NCI-H2029 treated with DMSO at 0.1 percent for 48 hours (cell line): ENCODE measurements around the gene COA7.
"Not testable (repeated sequence)": the region's sequence is repeated elsewhere in the genome, so short reads cannot be mapped to it uniquely, and the experiment has no call there.

ENCODE experiments used
- DNase-seq: peaks from one replicate; lab custom pipeline; 2025; lab: John Stamatoyannopoulos, UW

The COA7 gene

DNA sequence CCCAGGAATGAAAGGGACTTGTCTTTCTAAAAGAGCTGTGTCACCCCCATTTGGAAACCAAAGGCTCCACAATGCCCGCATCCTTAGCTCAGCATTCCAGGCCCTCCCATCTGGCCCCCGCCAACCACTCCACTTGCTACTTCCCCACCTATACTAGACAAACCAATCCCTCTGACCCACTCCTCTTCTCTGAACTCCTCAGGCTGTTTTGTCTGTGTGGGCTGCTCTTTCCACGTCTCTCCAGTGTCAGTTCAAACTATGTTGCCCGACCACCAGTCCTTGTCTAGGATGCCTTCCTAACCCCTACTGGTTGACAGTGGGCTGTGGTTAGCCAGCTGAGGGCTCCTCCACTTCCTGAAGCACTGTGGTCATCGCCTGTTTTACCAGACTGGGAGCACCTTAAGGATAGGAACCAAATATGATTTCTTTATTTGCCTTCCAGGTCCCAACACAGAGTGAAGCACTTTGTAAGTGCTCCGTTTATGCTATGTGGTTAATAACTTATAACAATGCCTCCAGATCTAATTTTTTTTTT lies 8.1 kb upstream of the COA7 start:
- no peak for DNase-seq

DNA sequence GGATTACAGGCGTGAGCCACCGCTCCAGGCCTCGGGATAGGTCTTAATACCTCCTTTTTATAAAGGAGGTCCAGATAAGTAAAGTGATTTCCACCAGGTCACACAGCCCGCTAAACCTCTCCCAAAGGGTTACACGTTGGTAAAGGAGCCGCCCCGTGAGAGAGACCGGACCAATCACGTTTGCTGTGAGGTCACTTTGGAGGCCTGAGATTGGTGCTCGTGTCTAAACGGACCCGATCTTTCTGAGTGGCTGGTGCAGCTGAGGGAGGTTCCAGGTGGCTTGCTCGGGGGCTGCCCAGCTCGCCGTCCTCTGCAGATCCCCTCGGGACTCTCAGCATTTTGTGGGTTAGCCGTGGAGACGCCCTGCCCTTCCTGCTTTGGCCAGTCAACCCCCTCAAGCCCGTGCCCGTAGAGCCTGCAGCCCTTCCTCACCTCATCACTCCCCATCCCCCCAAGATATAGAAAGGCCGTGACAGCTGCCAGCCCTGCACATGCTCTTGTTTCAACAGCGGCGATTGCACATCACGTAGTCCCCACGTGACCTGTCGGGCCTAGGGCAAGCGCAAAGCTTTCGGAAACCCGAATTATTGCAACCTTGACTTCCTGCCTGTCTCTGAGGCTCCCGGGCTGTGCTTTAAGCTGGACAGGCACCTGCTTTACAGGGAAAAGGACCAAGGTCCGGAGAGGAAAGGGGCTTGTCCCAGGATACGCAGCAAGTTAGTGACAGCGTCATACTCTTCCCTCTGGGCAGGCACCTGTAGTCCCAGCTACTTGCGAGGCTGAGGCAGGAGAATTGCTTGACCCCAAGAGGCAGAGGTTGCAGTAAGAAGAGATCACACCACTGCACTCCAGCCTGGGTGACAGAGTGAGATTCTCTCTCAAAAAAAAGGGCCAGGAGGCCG lies 5.0 kb upstream of the COA7 start:
- DNase-seq: peak; percentile 98

DNA sequence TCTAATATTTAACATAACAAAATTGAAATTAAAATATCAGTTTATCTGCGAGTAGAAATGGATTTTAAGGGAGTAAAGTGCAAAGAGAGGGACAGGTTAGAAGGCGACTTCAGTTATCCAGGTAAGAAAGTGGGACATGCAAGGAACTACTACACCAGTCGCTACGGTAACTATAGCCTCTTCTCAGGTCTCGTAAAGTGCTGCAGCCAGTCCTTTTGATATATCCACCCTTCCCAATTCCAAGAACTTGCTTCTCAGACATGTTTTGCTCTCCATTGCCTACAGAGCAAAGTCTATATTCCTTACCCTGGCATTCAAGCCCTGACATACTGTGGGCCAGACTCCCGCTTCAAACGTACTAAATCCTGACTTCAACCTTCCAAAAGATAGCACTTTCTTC lies 2.5 kb downstream of the COA7 start:
- DNase-seq: no peak

DNA sequence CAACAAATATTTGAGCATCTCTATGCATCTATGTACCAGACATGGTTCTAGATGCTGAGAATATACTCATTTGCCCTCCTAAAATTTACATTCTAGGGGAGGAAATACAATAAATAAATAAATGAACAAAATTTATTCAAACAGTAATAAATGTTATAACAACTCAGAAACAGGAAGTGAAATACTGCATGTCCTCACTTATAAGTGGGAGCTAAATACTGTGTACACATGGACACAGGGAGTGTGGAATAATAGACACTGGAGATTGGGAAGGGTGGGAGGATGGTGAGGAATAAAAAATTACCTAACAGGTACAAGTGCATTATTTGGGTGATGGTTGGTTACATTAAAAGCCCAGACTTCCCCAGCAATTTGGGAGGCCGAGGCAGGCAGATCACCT lies 4.3 kb downstream of the COA7 start:
- no peak for DNase-seq

DNA sequence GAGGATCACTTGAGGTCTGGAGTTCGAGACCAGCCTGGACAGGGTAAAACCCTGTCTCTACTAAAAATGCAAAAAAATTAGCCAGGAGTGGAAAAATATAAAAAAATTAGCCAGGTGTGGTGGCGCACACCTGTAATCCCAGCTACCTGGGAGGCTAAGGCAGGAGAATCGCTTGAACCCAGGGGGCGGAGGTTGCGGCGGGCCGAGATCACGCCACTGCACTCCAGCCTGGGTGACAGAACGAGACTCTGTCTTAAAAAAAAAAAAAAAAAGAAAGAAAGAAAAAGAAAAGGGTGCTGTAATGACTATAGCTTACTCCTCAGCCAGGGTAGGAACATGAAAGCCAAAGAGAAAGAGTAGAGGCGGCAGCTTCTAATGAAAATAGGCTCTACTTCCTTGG lies 4.8 kb downstream of the COA7 start:
- not testable (repeated sequence) for DNase-seq

DNA sequence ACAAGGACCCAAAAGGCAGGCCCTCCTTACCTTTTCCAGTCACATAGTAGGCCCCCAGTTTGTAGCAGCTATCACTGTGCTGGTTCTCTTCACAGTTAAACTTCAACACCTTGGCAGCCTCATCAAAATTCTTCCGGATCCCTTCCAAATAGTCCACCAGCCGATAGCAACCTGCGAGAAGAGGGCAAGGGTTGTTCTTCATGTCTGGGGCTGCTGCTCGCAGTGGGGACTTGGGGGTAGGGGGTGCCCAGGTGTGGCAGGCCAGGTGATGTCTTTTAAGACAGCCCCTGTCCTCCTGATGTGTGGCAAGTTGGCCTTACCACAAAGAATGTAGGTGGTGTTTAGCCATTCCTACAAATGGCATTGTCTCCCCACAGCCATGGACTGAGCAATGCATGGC lies 5.5 kb downstream of the COA7 start:
- no peak for DNase-seq

DNA sequence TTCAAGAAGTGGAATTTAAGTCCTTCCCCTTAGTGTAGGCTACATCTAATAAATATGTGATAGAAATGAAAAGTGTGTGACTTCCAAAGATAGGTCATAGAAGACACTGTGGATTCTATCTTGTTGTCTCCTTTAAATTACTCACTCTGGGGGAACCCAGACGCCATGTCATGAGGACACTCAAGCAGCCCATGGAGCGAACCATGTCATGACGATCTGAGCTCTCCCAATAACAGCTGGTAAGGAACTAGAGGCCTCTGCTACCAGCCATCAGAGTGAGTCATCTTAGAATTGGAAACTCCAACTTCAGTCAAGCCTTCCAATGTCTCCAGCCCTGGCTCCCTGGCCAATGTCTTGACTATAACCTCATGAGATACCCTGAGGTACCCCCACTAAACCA lies 6.3 kb downstream of the COA7 start:
- DNase-seq: no peak

DNA sequence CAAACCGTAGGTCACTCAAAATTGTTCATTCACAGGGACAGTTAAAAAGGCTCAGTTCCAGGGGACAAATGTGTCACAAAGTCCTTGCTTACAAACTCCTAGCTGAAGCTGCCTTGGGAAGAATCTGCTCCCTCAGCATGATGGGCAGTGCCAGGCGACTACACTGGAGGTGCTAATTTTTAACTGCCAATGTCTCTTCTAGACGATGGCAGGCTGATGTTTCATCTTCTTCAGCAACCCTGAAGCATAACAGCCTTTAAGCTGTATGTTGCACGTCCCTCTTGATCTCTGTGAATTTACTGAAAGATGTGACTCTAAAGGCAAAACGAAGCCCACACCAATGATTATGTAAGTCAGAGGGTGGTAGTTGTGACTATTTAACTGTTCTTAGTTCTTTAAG lies 11.3 kb downstream of the COA7 start:
- DNase-seq: no peak

DNA sequence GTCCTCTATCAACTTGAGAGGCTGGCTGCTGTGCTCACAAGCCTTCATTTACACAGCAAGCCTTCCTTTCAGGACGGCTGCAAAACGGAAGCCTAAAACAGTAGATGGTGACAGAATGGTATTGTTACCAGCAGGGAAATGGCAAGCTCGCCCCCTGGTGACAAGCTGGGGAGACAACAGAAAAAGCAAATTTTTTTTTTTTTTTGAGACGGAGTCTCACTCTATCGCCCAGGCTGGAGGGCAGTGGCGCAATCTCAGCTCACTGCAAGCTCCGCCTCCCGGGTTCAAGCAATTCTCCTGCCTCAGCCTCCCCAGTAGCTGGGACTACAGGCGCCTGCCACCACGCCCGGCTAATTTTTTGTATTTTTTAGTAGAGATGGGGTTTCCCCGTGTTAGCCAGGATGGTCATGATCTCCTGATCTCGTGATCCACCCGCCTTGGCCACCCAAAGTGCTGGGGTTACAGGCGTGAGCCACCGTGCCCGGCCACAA lies 11.8 kb downstream of the COA7 start:
- DNase-seq: peak; percentile 76

DNA sequence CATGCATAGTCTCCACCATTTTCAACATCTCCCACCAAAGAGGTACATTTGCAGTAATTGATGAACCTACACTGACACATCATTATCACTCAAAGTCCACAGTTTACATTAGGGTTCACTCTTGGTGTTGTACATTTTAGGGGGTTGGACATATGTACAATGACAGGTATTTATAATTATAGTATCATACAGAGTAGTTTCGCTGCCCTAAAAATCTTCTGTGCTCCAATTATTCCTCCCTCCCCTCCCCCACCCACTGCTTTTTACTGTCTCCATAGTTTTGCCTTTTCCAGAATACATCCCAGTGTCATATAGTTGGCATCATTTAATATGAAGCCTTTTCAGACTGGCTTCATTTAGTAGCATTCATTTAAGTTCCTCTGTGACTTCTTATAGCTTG lies 13.6 kb downstream of the COA7 start:
- DNase-seq: no peak

DNA sequence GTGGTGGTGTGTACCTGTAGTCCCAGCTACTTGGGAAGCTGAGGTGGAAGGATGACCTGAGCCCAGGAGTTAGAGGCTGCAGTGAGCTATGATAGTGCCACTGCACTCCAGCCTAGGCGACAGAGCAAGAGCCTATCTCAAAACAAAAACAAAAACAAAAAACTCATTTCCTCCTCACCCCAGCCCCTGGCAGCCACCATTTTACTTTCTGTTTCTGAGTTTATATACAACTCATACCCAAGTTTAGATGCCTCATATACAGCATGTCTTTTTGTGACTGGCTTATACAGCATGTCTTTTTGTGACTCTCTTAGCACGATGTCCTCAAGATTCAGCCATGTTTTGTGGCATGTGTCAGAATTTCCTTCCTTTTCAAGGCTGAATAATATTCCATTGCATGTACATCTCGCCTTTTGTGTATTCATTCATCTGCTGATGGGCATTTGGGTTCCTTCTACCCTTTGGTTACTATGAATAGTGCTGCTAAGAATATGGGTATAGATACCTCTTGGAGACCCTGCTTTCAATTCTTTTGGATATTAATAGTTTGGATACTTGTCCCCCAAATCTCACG lies 14.7 kb downstream of the COA7 start:
- DNase-seq: no peak

DNA sequence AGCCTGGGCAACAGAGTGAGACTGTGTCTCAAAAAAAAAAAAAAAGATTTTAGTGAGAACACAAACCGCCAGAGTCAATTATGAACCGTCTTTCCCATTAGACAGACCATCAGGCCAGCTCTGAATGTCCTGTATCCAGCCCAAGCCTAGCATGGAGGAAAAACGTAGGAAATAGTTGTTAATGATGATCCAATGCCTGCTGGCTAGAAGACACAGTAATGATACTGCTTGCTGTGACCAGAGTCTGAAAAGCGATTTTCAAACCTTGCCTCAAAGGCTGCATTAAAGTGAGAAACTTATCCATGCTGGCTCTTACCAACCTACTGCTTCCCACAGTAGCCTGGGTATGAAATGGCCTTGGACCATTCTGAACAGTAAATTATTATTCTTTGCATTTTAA lies 17.0 kb downstream of the COA7 start:
- no peak for DNase-seq

DNA sequence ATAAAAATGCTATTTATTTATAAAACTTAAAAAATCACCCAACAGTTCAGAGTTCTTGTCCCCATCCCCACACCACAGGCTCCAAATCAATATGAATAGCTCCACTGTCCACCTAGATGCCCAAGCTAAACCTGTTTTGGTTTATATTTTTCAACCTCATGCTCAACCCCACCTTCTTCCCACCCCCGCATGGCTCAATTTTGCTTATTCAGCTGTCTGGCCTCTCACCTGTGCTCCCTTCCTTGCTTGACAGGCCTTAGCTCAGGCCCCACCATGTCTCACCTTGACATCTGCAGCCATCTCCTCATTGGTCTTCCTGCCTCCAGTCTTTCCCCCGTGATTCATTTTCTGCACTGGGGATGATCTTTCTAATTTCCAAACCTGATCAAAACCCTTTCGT lies 17.8 kb downstream of the COA7 start:
- no peak for DNase-seq

DNA sequence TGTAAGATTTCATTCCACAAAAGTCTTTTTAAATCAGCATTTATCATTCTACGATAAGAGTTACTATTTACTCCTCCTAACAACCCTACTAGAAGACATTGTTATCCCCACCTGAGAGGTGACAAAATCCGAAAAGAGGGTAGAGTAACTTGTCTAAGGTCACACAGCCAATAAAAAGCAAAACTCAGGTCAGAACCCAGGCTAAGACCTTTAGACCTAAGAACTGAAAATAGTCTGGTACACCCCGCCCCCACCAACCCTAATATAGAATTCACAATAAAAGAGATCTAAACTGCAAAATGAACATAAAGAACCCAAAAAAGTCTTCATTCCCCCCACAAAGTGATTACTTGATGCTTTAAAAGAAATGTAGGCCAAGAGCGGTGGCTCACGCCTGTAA lies 18.6 kb downstream of the COA7 start:
- DNase-seq: no peak

DNA sequence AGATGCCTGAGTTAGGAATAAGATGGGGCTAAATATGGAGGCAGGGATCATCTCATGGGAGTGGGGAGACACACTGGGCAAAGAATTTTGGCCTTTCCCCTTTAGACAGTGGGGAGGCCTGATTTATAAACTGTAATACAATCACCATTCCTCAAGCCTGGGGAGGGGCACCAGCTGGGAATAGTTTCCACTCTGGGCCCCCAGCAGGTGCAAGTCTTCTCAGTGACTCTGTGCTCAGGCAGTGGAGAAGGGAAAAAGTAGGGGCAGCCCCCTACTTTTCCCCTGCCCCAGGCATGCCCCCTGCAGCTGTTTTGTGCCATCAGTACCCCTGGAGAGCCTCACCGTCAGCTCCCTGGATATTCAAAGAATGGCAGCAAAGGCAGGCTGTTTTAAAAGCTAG lies 19.1 kb downstream of the COA7 start:
- DNase-seq: no peak

DNA sequence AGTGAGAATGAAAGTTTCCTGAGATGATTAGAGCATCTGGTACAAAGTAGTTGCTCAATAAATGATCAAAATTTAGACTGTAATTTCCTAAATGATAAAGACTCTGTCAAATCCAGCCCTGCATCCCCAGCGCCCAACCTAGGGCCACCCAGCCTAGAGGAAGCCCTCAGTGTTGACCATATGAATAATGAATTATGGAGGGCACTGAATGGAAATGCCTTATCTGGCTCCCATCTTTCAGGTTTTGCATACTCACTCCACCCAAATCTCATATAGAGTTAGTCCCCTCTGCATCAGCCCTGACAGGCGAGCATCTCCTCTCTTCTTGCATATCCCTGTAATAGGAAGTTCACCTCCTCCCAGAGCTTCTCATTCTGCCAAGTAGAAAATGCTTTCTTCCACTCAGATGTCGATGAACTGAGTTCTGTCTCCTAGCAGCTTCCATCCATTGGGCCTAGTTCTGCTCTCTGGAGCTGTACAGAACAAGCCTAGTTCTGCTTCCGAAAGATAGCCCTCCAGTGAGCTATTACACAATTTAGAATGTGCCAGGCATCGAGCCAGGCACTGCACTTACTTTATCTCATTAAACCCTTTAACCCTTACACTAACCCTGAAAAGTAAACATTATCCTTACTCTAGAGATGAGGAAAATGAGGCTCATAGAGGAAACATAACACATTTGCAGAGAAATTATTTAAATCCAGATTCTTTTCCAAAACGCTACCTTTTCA lies 20.9 kb downstream of the COA7 start:
- DNase-seq: no peak

DNA sequence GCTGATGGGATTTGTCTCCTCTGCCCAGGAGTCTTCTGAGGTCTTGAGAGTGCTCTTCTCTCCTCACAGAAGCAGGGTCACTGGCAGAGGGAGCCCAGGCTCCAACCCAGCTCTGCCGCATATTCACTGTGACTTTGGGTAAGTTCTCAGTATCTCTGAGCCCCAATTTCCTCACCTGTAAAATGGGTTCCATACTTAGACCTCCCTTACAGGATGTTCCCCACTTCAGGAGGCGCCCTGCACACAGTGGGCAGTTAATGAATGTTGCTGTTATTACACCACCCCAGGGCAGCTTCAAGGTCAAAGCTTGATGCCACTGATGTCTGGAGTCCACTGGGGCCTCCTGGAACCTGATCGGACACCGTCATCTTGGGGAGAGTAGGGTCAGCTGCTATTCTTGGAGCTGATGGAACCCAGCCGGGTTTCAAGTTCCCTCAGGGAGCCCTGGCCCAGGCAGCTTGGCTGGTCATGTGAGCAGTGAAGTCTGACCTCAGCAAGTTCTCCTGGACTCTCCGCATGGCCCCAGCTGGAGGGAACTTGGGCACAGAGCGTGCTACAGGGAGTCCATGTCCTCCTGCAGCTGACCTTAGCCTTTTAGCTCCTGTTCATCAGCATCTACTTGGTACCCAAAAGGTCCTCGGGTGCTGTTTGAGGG lies 21.8 kb downstream of the COA7 start:
- no peak for DNase-seq

DNA sequence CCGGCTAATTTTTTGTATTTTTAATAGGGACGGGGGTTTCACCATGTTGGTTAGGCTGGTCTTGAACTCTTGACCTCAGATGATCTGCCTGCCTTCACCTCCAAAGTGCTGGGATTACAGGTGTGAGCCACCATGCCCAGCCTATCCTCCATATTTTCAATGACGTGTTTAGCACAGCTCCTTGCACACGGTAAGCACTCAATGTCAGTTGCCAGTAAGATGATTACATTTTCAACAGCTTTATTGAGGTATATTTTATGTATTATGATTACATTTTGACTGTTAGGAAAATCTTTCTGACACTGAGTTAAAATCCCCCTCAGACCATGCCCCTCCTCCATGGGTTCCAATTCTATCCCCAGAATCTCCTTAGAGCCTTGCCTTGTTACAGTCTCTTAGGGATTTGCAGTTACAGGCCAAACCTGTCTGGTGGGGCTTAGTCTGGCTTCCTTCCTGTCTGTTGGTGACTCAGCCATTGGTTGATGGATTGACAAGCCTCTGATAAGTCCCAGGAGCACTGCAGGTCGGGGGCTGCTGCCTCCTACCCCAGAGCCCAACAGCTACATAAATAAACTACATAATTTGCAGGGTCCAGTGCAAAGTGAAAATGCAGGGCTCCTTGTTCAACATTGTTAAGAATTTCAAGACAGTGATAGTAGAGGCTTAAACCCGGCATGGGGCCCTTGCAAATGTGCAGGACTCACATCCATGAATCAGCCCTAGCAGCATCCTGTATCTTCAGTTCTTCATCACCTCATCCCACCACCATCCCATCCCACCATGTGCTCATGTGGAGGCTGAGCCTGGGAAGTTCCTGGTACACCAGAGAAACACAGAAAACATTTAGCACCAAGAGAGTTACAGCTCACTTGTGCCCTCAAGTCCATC lies 23.4 kb downstream of the COA7 start:
- no peak for DNase-seq

DNA sequence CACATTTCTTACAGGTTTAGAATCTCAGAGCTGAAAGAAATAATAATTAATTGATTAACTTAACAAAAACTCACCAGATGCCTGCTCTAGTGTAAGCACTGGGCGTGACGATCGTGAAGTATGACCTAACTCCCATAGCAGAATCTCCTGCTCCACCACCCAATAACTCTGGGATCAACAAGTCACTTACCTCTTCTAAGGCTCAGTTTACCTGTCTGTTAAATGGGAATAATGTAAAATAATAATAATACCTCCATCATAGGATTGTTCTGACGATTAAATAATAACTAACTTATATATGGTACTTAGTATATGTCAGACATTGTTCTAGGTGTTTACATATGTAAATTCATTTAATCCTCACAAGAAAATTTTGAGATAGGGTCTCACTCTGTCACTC lies 24.6 kb downstream of the COA7 start:
- DNase-seq: no peak

DNA sequence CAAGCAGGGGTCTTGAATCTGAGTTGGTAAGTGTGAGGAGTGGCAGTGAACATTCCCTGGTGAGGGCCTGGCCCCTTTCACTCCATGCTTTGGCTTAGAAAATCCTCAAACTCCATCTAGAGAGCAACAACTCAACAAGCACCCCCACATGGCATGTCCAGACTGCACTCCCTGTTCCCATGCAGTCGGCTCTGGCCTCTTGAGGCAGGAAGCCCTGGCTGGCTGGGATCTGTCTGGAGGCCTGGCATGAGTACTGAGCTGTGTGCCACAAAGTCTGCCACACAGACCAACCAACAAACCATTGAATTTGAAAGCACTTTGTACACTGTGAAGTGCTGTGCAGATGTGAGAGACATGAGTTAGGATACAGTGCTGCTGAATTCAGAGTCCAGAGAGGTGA lies 25.2 kb downstream of the COA7 start:
- DNase-seq: no peak

DNA sequence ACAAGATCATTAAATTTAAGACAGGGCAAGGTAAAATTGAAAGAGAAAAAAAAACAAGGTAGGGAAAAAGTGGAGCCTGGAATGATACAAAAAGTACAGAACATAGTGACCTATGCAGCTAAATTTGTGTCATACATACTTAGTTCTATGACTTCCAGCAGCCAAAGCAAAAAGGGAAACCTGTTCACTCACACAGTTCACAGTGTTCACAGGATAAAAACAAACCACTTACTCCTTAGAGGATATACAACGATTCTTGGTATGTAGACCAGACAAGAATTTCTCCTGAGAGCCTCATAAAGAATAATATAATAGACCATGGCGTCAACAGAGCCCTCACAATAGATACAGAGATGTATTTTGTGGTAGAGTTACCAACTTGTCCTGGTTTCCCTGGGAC lies 27.5 kb downstream of the COA7 start:
- DNase-seq: no peak
